ENCODE data around the gene HK1. TPM values are rescaled to one million over a fixed set of nuclear protein-coding genes. Genes with fewer than 3 reads are reported as not detected.

The HK1 gene
- total RNA-seq, 1 donor from 2014 or later, result 168 TPM

DNA sequence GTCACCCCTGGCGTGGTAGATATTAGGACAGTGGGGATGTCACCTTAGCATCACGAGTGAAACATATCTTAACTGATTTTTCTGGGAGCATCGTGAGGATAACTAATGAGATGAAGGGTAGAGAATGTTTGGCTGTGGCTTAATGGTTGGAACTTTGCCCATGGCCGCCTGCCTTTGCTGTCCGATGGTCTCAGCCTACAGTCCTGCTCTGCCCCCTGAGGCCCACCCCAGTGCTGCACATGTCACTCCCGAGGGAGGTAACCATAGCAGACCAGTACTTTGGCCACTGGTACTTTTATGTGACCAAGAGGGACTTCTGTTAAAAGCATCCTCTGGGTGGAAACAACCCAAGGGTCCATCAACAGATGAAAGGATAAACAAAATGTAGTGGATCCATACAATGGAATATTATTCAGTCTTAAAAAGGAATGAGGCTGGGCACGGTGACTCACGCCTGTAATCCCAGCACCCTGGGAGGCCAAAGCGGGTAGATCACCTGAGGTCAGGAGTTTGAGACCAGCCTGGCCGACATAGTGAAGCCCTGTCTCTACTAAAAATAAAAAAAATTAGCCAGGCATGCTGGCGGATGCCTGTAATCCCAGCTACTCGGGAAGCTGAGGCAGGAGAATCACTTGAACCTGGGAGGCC is 80.0 kb downstream of the HK1 start:
- intact Hi-C loops (cut with DNase I), result no loop called here
- DNase-seq (no peak), ATAC-seq (ENCODE audit: poor library complexity) (no peak)

- no peak for ATAC-seq (ENCODE audit: poor library complexity)
- intact Hi-C loops (cut with DNase I), result no loop called here
Measured at GRCh38 chr10:69359148-69359547, 80.9 kb downstream of the HK1 start.

DNA sequence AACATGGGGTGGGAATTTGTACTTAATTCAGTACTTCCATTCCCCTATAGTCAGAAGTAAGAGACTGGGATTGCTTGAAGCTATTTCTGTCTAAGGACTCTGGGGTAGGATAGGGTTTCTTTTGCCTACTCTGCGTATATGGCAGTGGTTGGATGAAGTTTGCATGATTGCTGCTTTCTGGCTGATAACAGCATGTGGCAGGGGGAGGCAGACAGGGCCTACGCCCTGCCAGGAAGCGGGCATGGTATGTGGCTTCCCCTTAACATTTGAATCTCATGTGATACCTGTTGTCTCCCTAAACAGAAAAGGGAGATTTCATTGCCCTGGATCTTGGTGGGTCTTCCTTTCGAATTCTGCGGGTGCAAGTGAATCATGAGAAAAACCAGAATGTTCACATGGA is 81.3 kb downstream of the HK1 start:
- intact Hi-C loops (cut with DNase I), result no loop called here
- ATAC-seq (ENCODE audit: poor library complexity) (no peak), DNase-seq (no peak)

More at GRCh38 chr10:69359148-69359547, 80.9 kb downstream of the HK1 start:
- DNase-seq, result no peak

DNA sequence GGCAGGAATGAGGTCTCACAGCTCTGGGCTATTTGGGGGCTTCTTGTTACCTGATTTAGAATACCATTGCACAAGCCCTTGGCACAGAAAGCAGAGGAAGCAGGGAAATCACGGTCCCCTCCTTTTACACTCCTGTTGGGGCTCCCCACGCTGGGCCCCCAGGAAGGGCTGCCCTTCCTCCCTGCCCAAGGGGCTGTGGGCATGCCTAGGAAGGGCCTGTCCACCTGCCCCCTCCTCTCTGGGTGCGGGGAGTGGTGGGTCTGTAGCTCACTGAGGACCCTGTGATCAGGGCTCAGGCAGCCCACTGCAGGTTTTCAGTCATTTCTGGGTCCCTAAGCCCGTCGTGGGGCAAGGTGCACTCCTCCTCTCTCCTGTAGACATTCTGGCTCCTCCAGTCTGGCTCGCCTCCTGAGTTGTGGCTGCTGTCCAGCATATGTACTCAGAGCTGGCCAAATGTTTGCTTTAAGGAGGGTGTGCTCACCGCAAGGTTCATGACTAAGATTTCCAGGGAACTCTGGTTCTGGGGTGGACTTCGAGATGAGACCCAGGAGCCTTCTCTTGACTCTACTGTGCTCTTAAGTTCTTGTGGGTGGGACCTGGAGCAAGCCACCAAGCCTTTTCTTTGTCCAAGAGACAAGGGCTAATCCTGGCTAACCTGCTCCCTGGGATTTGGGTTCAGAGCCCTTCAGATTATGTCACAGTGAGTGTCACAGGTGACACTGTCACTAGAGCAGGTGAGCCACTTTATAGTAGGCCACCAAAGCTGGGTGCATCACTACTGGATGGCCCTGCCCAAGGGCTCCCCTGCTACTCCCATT is 82.4 kb downstream of the HK1 start:
- intact Hi-C loops (cut with DNase I), result no loop called here
- DNase-seq (peak; percentile 83), ATAC-seq (ENCODE audit: poor library complexity) (peak; percentile 83)

DNA sequence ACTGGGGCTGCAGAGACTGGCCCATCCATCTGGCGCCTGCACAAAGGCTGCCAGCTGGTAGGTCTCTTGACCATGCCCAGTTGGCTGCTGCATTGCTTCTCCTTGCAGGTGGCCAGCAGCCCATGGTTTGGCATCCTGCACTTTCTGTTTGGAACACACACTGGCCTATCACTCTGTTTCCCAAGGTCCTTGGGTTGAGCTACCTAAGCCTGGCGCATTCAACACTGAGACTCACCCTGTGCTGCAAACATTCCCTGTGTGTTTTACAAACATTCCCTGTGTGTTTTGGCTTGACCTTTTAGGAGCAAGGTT is 83.0 kb downstream of the HK1 start:
- DNase-seq (no peak), ATAC-seq (ENCODE audit: poor library complexity) (peak; percentile 47)
- intact Hi-C loops (cut with DNase I), result no loop called here

DNA sequence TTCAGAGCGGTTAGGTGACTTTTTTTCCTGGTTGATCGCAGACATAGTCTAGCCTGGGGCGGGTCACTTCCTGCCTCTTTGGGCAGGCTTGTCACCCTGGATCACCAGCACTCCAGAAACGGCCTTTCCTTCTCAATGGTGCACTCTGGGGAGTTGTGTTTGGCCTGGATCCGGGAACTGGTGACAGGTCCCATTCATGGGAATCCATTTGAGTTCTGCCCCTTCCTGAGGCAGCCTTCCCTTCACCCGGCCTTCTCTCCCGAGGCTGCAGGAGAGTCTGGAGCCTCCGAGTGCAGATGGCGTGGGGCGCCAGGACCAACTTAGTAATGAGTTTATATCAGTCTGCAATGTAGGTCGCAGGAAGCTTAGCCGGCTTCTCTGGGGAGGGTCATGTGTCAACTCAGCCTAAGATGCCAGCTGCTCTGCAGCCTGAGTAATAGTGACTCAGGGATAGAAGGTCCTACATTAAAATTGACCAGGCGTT is 84.2 kb downstream of the HK1 start:
- ATAC-seq (ENCODE audit: poor library complexity) (peak; percentile 60), DNase-seq (peak; percentile 79)
- intact Hi-C loops (cut with DNase I), result no loop called here

- DNase-seq, result no peak
- ATAC-seq (ENCODE audit: poor library complexity), result peak; percentile 12
- intact Hi-C loops (cut with DNase I), result no loop called here
Measured at GRCh38 chr10:69363666-69364065, 85.4 kb downstream of the HK1 start.

- ATAC-seq (ENCODE audit: poor library complexity) (no peak), DNase-seq (no peak)
- intact Hi-C loops (cut with DNase I), result no loop called here
Measured at GRCh38 chr10:69364232-69364940, 86.1 kb downstream of the HK1 start.

- intact Hi-C loops (cut with DNase I), result no loop called here
- ATAC-seq (ENCODE audit: poor library complexity) (no peak), DNase-seq (no peak)
Measured at GRCh38 chr10:69366738-69367137, 88.4 kb downstream of the HK1 start.

- ATAC-seq (ENCODE audit: poor library complexity), result no peak
- intact Hi-C loops (cut with DNase I), result no loop called here
- DNase-seq, result no peak
Measured at GRCh38 chr10:69367469-69367868, 89.2 kb downstream of the HK1 start.

DNA sequence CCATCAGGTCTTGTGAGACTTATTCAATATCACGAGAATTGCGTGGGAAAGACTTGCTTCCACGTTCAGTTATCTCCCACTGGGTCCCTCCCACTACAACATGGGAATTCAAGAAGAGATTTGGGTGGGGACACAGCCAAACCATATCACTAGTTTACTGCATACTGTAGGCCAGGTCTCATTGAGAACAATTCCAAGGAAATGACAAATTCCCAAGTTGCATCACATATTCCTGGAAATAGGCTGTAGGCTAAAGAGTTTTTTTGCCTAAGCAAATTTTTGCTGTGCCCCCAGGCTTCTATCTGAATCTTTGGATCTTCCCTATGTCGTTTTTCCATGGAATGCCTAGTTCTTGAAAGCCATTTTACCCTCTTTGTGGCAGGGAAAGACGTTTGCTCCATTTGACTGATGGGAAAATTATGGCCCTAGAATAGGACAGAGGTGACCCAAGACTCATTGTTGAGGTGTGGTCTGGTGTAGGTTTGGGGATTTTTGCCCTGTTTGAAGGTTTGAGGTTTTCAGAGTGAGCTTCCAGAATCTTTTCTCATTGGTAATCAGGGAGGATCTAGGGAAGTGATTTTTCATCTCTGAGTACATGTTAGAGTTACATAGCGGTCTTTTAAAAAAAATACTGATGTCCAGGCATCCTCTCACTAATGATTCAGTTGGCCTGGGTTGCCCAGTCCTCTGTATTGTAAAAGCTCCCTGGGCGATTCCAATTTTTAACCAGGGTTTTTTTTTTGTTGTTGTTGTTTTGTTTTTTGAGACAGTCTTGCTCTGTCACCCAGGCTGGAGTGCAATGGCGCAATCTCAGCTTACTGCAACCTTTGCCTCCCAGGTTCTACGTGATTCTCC is 94.1 kb downstream of the HK1 start:
- intact Hi-C loops (cut with DNase I), result no loop called here
- DNase-seq, result no peak
- ATAC-seq (ENCODE audit: poor library complexity), result no peak

- ATAC-seq (ENCODE audit: poor library complexity) (no peak), DNase-seq (no peak)
- intact Hi-C loops (cut with DNase I), result no loop called here
Measured at GRCh38 chr10:69374242-69374641, 95.9 kb downstream of the HK1 start.

- no peak for ATAC-seq (ENCODE audit: poor library complexity)
- intact Hi-C loops (cut with DNase I), result no loop called here
- no peak for DNase-seq
Measured at GRCh38 chr10:69374931-69375306, 96.6 kb downstream of the HK1 start.

DNA sequence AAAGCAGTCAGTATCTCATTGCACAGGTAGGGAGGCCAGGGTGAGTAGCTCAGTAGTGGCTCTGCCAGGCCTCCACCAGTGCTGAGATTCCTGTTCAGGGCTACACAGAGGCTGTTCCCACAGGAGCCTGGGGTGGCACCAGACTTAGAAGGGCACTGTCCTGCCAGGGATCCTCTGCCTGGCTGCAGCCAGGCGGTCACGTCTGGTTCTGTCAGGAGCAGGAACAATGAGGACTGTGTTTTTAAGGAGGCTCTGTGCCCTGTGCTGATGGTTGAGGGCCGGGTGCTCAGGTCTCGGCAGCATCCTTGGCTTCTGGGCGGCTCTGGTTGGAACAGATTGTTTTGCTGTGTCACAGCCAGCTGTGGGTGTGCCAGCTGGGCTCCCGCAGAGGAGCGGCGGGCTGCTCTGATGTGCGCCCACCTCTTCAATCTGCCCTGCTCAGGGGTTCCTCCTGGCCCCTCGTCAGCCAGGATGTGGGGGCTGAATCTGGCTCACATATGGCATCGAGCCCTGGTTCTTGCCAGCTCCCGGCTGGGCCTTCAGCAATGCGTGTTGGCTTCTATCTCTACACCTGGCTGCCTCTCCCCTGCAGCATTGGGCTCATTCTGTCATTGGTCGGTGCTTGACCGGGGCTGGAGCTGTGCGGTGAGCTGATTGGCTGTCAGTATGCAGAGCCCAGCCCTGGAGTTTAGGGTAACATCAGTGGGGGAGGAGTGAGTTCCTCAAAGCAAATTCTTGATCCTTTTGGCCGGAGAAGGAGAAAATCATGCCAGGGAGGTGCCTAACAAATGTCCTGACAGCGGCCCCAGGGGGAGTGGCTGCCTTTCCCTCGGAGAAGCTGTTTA is 97.2 kb downstream of the HK1 start:
- DNase-seq (peak; percentile 63), ATAC-seq (ENCODE audit: poor library complexity) (peak; percentile 89)
- intact Hi-C loops (cut with DNase I), result no loop called here

DNA sequence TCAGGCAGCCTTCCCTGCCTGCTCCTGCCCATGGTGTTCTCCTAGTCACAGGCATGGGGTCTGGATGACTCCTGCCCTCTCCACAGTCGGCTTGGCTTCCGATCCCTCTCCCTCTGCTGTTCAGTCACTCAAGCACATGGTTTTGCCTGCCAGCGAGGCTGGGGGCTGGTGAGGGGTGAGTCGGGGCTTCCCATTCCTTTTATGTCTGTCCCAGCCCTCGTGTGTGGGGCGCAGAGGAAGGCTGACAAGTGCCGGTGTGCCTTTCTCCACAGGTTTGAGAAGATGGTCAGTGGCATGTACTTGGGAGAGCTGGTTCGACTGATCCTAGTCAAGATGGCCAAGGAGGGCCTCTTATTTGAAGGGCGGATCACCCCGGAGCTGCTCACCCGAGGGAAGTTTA is 98.4 kb downstream of the HK1 start:
- ATAC-seq (ENCODE audit: poor library complexity), result no peak
- no peak for DNase-seq
- intact Hi-C loops (cut with DNase I), result no loop called here

- DNase-seq (no peak), ATAC-seq (ENCODE audit: poor library complexity) (no peak)
- intact Hi-C loops (cut with DNase I), result no loop called here
Measured at GRCh38 chr10:69377191-69377590, 98.9 kb downstream of the HK1 start.

- intact Hi-C loops (cut with DNase I), result no loop called here
- no peak for DNase-seq
- ATAC-seq (ENCODE audit: poor library complexity), result peak; percentile 10
Measured at GRCh38 chr10:69377933-69378332, 99.6 kb downstream of the HK1 start.

DNA sequence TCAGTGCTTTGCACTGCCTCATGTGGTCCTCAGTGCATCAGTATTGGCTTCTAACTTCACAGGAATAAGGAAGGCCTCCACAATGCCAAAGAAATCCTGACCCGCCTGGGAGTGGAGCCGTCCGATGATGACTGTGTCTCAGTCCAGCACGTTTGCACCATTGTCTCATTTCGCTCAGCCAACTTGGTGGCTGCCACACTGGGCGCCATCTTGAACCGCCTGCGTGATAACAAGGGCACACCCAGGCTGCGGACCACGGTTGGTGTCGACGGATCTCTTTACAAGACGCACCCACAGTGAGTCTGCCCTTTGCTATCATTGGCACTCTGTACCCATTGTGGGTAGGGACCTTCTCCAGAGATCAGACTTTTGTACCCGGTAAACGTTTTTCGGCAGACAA is 101.5 kb downstream of the HK1 start:
- DNase-seq (no peak), ATAC-seq (ENCODE audit: poor library complexity) (no peak)
- intact Hi-C loops (cut with DNase I), result no loop called here

Measured in Right ventricle myocardium superior (tissue), 1 donor.